DMS153 (cell line): ENCODE data around the gene MYL7.
A peak's percentile ranks its signal among the peaks of the same experiment; 100 is the strongest.
"Not testable (repeated sequence)": the region's sequence is repeated elsewhere in the genome, so short reads cannot be mapped to it uniquely, and the experiment has no call there.

ENCODE experiments used
- DNase-seq: peaks from one replicate; lab custom pipeline; 2025; lab: John Stamatoyannopoulos, UW

The MYL7 gene

DNA sequence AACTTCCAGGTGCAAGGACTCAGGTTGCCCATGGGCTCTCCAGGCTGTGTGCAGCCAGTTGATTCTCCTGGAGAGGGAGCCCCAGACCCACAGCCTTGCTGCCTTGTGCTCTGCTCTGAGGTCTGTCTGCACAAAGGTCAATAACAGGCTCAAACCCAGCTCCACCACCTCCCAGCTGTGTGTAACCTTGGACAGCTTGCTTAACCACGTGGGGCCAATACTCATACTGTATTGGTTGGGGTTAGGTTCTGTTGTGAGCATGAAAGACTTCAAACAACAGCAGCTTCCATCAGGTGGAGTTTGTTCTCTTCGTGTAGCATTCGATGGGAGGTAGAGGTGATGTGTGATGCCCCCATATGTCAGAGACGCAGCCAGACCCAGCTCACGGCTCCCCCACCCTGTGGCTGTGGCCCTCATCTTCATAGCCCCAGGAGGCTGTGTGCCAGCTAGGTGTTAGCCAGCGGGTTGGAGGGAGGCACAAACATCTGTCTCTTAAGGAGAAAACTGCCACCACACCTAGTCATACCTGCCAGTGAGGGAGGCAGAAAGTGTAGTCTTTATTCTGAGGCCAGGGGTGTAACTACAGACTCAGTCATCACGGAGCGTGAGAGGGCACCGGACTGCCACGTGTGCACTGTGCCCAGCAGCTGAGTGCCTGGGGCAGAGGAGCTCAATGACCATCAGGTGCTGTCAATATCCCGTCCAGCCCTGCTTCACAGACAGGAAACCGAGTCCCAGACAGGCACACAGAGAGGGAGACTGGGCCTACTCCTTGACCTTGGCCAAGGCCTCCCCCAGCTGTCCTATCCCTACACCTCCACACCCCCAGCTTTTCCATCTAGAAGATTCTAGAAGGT is 9.7 kb downstream of the MYL7 start:
- no peak for DNase-seq

- no peak for DNase-seq
These were observed 12.2 kb downstream of the MYL7 start for GRCh38 chr7:44128721-44129582.

- DNase-seq: no peak
These were observed 14.0 kb downstream of the MYL7 start for GRCh38 chr7:44127161-44127560.

DNA sequence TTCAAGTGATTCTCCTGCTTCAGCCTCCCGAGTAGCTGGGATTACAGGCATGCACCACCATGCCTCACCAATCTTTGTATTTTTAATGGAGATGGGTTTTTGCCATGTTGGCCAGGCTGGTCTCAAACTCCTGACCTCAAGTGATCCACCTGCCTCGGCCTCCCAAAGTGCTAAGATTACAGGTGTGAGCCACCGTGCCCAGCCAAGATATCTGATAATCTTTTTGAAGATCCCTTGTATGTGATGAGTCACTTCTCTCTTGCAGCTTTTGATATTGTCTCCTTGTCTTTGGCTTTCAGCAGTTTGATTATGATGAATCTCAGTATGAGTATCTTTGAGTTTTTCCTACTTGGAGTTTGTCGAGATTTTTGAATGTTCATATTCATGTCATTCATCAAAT is 14.6 kb downstream of the MYL7 start:
- not testable (repeated sequence) for DNase-seq

DNA sequence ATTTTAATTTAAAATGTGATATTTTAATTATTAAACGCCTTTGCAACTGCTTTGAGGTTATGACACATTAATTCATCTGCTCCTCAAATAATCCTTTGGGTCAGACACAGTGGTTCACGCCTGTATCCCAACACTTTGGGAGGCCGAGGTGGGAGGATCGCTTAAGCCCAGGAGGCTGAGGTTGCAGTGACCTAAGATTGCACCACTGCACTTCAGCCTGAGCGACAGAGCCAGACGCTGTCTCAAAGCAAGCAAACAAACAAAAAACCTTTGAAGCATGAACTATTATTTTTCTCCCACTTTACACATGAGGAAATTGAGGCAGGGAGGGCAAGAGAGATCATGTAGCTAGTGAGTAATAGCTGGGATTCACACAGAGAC is 16.3 kb downstream of the MYL7 start:
- no peak for DNase-seq

DNA sequence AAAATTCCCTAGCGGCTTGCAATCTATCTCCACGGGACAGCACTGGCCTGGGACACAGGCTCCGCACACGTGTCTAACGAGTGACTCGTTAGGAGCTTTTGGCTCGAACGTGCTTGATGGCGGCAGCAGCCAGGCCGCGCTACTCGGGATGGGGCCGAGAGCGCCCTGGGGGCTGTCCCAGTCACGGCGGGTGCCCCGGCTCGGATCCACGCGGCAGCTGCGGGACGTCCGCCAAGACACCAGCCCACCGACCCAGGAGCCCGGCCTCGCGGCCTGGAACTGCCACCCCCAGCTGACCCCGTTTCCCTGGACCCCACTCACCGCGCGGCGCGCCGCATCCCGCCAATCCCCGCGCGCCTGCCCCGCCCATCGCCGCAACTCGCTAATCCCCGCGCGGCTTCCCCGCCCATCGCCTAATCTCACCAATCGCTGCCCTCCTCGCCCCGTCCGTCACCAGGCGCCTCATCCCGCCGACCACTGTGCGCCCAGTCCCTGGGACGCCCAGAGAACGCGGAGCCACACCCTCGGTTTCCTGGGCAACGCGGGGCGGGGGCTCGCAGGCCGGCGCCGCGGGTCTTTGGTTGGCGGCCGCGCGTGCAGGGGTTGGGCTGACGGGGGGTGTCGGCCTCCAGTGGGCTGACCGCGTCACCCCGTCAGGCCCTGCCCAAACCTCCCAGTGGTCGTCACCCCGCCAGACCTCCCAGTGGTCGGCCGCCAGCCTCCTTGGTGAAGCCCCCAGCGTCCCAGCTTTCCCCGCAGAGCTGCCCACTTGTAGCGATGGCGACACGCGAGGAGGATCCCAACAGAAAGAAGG is 17.7 kb downstream of the MYL7 start, which contains the start of gene POLD2:
TSS of gene POLD2 (minus strand) at position 359 of the 814 bp plus-strand sequence. CDS start 1,495 bp downstream, outside the sequence.
- DNase-seq: peak; percentile 97

GRCh38 chr7:44122529-44122928 is 18.6 kb downstream of the MYL7 start:
- no peak for DNase-seq

DNA sequence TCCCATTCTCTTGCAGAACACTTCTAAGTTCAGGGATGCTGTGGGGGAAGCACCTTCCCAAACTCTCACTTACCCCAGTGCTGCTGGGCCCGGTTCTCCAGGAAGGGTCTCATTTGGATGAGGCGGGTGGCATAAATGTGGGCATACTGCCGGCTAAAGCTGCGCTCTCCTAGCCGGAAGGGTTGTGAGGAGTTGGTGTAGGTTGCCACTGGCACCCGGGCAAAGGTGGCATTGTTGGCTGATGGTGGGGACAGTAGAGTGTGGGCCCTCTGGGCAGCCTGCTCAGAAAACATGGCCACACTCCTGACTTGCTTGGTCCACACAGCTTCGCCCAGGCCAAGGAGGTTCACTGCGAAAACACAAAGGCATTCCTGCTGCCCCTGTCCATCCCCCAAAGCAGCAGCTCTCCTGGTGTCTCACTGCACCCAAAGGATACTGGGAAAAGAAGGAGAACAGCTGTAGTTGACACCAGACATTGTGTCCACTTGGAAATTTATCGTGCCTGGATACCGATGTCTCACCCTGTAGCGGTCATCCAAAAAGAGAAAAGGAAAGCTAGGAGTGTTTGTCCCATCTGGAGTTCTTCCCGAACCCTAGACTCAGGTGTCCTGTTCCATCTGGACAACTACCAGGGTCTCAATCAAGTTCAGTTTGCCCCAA is 19.2 kb downstream of the MYL7 start:
- no peak for DNase-seq

DNA sequence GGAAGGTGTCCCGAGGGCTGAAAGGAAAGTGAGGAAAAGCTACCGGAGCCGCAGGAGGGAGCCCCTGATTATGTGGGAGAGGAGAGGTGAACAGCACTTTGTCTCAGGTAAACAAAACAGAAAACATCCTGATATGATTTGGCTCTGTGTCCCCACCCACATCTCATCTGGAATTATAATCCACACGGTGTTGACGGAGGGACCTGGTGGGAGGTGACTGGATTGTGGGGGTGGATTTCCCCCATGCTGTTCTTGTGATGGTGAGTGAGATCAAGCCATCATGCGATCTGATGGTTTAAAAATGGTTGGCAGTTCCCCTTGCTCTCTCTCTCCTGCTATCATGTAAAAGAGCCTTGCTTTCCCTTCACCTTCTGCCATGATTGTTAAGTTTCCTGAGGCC is 20.7 kb downstream of the MYL7 start:
- DNase-seq: no peak

DNA sequence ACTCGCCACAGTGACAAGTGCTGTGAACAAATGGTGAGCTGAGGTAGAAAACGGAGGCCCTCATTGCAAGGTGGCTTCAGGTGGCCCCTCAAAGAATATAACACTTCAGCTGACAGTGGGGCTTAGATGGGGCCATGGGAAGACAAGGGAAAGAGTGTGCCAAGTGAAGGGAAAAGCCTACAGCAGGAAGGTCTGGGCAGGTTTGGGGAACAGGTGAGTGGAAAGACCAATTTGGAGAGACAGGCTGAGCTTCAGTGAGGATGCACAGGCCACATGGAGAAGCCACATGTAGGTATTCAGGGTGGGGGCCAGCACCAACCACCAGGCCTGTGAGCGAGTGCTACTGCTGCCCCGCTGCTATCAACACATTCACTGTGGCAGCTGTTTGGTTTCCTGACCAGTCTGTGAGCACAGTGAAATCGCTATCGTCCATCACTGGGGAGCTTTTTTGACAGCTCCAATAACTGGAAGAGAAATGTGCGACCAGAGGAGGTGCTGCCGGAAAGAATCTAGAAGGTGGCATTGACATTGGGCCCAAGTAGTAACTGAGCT is 21.2 kb downstream of the MYL7 start:
- no peak for DNase-seq

DNA sequence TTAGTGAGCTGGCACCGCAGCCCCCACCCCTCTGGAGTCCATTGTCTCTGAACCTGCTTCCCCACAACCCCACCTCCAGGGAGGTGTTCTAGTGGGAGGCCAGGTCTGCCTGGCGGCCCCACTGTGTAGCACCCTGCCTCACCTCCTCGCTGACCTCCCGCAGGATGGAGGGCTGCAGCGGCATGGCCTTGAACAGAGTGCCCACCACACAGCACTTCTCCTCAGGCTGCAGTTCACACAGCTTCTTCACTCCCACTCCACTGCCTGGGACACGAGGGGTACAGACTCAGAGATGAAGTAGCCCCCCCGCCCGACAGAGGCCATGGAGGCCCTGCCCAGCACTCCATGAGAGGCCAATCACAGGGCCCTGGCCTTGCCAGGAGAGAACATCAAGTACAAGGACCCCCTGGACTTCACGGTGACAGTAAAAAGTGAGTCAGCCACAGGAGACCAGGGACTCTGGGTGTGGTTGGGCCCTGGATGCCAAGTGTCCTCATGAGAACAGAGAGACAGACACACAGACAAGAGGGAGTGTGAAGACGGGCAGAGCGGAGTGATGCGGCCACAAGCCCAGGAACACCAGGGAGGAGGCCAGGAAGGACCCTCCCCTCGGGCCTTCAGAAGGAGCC is 23.2 kb downstream of the MYL7 start:
- DNase-seq: no peak

GRCh38 chr7:44116789-44117666 is 24.1 kb downstream of the MYL7 start:
- no peak for DNase-seq

DNA sequence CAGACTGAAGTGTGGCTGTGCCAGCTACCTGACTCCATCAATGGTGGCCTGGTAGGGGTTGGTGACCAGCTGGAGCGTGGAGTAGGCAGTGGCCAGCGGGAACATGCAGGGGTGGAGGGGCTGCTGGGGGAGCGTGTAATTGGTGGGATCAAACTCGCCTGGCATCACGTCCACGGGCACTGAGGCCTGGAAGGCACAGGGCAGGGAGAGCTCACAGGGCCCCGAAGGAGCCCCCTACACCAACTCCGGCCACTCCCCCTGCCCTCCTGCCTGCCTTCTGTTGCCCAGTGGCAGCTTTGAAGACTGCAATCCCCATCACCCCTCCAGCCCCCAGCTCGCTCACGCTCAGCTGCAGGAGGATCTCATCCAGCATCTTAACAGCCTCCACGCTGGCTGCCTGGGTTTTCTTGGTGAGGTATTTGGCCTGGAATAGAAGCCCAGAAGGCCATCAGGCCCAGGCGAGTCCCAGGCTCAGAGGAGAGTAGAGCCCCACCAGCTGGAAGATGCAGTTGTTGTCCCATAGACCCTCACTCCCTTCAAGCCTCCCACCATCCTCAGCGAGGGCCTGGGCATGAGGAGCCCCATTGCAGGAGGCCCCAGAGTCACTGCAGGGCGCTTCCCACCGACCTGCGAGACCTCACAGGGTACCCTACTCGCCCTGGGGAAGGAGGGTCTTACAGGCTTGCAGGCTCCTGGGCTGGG is 24.9 kb downstream of the MYL7 start:
- no peak for DNase-seq

GRCh38 chr7:44114586-44115310 is 26.4 kb downstream of the MYL7 start:
- DNase-seq: no peak

- no peak for DNase-seq
These were observed 27.3 kb downstream of the MYL7 start for GRCh38 chr7:44113764-44114354.

DNA sequence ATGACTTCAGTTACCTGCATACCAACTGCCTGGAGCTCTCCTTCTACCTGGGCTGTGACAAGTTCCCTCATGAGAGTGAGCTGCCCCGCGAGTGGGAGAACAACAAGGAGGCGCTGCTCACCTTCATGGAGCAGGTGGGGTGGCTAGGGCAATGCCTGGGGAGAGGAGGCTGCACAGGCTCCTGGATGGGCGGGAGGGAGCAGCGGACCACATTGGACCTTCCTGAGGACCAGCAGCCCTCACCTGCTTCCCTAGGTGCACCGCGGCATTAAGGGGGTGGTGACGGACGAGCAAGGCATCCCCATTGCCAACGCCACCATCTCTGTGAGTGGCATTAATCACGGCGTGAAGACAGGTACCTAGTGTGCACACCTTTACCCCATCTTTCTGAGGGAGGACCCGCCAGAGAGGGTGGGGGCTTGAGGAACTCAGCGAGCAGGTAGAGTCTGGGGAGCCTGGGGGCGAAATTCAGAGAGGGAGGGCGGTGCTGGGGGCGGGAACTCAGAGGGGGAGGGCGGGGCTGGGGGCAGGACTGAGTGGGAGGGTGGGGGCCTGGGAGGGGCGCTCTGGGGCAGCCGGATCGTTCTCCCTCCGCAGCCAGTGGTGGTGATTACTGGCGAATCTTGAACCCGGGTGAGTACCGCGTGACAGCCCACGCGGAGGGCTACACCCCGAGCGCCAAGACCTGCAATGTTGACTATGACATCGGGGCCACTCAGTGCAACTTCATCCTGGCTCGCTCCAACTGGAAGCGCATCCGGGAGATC is 28.0 kb downstream of the MYL7 start:
- DNase-seq: peak; percentile 54
